Right atrium auricular region (tissue), 2 donors: Measurements from ENCODE around the gene KRT25. TPM values are rescaled to one million over a fixed set of nuclear protein-coding genes. Genes with fewer than 3 reads are reported as not detected.

Experiments
- DNase-seq: peaks from one replicate; pipeline ENCODE4 v3.0.0-alpha.2; 2019; ENCODE audit warnings: low spot score
- H3K27ac ChIP-seq, 2 donors: fragments of 200-600 bp; sonication (generic); 1 replicate in 1 of 2; 2 replicates in 1 of 2; pipeline ENCODE4 v1.5.1; 2016 to 2019
- H3K27me3 ChIP-seq, 2 donors: fragments of 200-600 bp; sonication (generic); one replicate each; pipeline versions ENCODE4 v1.5.1 to v1.6.0; 2017 to 2019
- H3K36me3 ChIP-seq: fragments of 200-600 bp; sonication (generic); one replicate; pipeline ENCODE4 v1.5.1; 2016
- H3K4me1 ChIP-seq, 2 donors: fragments of 200-600 bp; sonication (generic); one replicate each; pipeline versions ENCODE4 v1.5.1 to v1.6.0; 2017 to 2019
- H3K4me3 ChIP-seq, 2 donors: fragments of 200-600 bp; sonication (generic); 1 replicate in 1 of 2; 2 replicates in 1 of 2; pipeline ENCODE4 v1.5.1; 2017 to 2019; ENCODE audit warnings: mild to moderate bottlenecking in 1 of 2, moderate library complexity in 1 of 2
- H3K9me3 ChIP-seq, 2 donors: fragments of 200-600 bp; sonication (generic); one replicate each; pipeline ENCODE4 v1.5.1; 2019
- total RNA-seq, 2 donors: library from RNA; depleted of rRNA; stranded (reverse); fragments of >200 nt; gene quantifications; one replicate each; pipeline ENCODE4 v1.1.0, GENCODE V29; 2016
- TF ChIP-seq, protein P1 (sequence below), 2 donors: fragments of 200-600 bp; sonication (generic); IDR thresholded peaks; one replicate each; pipeline ENCODE4 v1.5.1; 2019; ENCODE audit warnings: antibody characterized with exemption in 2 of 2

The KRT25 gene, protein sequence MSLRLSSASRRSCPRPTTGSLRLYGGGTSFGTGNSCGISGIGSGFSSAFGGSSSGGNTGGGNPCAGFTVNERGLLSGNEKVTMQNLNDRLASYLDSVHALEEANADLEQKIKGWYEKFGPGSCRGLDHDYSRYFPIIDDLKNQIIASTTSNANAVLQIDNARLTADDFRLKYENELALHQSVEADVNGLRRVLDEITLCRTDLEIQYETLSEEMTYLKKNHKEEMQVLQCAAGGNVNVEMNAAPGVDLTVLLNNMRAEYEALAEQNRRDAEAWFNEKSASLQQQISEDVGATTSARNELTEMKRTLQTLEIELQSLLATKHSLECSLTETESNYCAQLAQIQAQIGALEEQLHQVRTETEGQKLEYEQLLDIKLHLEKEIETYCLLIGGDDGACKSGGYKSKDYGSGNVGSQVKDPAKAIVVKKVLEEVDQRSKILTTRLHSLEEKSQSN
- total RNA-seq: not detected

DNA sequence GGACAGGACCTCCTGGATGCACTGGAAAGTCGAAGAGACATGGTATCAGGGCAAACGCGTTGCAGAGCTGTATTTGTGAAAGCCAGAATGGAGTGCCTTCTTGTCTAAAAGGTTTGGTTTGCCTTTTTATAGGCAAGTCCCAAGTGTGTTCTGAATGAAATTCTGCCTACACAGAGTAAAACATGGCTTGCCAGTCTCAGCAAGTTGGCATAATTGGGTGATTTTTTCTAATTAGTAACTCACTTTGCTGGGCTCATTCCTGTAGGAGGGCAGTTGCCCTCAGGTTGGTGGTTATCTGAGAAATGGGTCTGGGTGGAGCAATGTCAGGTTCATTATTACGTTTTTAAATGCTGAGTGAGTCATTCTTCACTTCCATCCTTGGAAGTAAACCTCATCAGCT lies at the start of gene KRT25:
KRT25 (minus strand) TSS at position 101 of the 400 bp plus-strand sequence; CDS start at position 41, 60 bp downstream.
- Histone ChIP-seq H3K27ac (no peak within 1 kb of the TSS), H3K9me3 (peaks cover 1 to 27% of the 10 kb centered on the region in 2 donors), H3K4me1 (no peaks in the 10 kb centered on the region), H3K36me3 (no peaks in the 10 kb centered on the region), H3K4me3 (no peak within 1 kb of the TSS), H3K27me3 (no peaks in the 10 kb centered on the region)
- DNase-seq: no peak
- TF ChIP-seq, protein P1, sequence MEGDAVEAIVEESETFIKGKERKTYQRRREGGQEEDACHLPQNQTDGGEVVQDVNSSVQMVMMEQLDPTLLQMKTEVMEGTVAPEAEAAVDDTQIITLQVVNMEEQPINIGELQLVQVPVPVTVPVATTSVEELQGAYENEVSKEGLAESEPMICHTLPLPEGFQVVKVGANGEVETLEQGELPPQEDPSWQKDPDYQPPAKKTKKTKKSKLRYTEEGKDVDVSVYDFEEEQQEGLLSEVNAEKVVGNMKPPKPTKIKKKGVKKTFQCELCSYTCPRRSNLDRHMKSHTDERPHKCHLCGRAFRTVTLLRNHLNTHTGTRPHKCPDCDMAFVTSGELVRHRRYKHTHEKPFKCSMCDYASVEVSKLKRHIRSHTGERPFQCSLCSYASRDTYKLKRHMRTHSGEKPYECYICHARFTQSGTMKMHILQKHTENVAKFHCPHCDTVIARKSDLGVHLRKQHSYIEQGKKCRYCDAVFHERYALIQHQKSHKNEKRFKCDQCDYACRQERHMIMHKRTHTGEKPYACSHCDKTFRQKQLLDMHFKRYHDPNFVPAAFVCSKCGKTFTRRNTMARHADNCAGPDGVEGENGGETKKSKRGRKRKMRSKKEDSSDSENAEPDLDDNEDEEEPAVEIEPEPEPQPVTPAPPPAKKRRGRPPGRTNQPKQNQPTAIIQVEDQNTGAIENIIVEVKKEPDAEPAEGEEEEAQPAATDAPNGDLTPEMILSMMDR (IDR thresholded peaks at IDR 0.05): no peak

- H3K27me3 ChIP-seq: peaks cover 0 to 3% of the 10 kb centered on the region in 2 donors
- H3K9me3 ChIP-seq: no peaks in the 10 kb centered on the region
- peaks cover 0 to 6% of the 10 kb centered on the region in 2 donors for H3K4me1 ChIP-seq
- TF ChIP-seq, protein P1 (IDR thresholded peaks at IDR 0.05): peak; percentile 64 to 84
- DNase-seq: peak; percentile 76
- no peak overlapping the region for H3K4me3 ChIP-seq
- H3K36me3 ChIP-seq: no peaks in the 10 kb centered on the region
- no peak overlapping the region for H3K27ac ChIP-seq
Observed at GRCh38 chr17:40803617-40804082, 48.5 kb upstream of the KRT25 start.

DNA sequence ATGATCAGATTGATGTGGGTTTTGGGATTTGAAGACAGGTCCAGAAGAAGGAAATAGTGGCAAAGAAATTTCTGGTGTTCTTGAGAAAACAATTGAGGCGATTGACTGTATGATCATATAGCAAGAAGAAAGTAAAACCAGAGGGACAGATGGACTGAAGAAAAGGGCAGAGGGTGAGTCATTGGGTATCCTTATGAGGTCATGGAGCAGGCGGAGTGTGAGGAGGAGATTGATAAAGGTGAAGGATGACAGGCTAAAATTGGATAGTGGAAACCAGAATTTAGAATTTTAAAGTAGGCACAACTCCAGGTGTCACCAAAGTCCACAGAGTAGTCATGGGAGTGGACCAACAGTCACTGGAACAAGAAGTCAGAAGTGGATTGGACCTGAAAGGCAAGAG lies 46.0 kb upstream of the KRT25 start:
- peaks cover 0 to 6% of the 10 kb centered on the region in 2 donors for H3K4me1 ChIP-seq
- H3K36me3 ChIP-seq: no peaks in the 10 kb centered on the region
- DNase-seq: no peak
- H3K9me3 ChIP-seq: no peaks in the 10 kb centered on the region
- TF ChIP-seq, protein P1 (IDR thresholded peaks at IDR 0.05): no peak
- no peak overlapping the region for H3K27ac ChIP-seq
- H3K27me3 ChIP-seq: peaks cover 0 to 3% of the 10 kb centered on the region in 2 donors
- no peak overlapping the region for H3K4me3 ChIP-seq

- Histone ChIP-seq H3K4me1 (peaks cover 0 to 6% of the 10 kb centered on the region in 2 donors), H3K27ac (no peak overlapping the region), H3K36me3 (no peaks in the 10 kb centered on the region), H3K4me3 (no peak overlapping the region), H3K9me3 (no peaks in the 10 kb centered on the region), H3K27me3 (peaks cover 0 to 3% of the 10 kb centered on the region in 2 donors)
- TF ChIP-seq, protein P1 (IDR thresholded peaks at IDR 0.05): no peak
- DNase-seq: no peak
Observed at GRCh38 chr17:40800381-40800780, 45.2 kb upstream of the KRT25 start.

GRCh38 chr17:40799859-40800258 lies 44.7 kb upstream of the KRT25 start, which contains the start of gene KRT28:
Gene KRT28 (minus strand): TSS chr17:40799959. CDS start chr17:40799893, 66 bp downstream.
- Histone ChIP-seq H3K4me1 (peaks cover 0 to 6% of the 10 kb centered on the region in 2 donors), H3K27me3 (peaks cover 0 to 3% of the 10 kb centered on the region in 2 donors), H3K4me3 (no peak within 1 kb of the TSS), H3K9me3 (no peaks in the 10 kb centered on the region), H3K27ac (no peak within 1 kb of the TSS), H3K36me3 (no peaks in the 10 kb centered on the region)
- DNase-seq: no peak
- TF ChIP-seq, protein P1 (IDR thresholded peaks at IDR 0.05): no peak
